HG02870 (cell line): ENCODE measurements around the gene DLGAP1.

Experiments
- ATAC-seq: cut with Tn5 transposase; IDR thresholded peaks from one replicate; pipeline ENCODE4 v1.9.1; 2021; ENCODE audit warnings: mild to moderate bottlenecking, moderate library complexity; ENCODE audit not compliant: unreplicated experiment

The DLGAP1 gene

GRCh38 chr18:3960977-3961376 lies 494.1 kb downstream of the DLGAP1 start:
- no peak for ATAC-seq

- no peak for ATAC-seq
These were observed 495.0 kb downstream of the DLGAP1 start for GRCh38 chr18:3960142-3960541.

GRCh38 chr18:3952031-3952430 lies 503.1 kb downstream of the DLGAP1 start:
- ATAC-seq: no peak

GRCh38 chr18:3950668-3951404 lies 504.3 kb downstream of the DLGAP1 start:
- ATAC-seq: no peak

GRCh38 chr18:3948958-3949357 lies 506.1 kb downstream of the DLGAP1 start:
- ATAC-seq: no peak

GRCh38 chr18:3947383-3947782 lies 507.7 kb downstream of the DLGAP1 start:
- ATAC-seq: no peak

- no peak for ATAC-seq
These were observed 519.8 kb downstream of the DLGAP1 start for GRCh38 chr18:3935305-3935704.

- ATAC-seq: no peak
These were observed 522.8 kb downstream of the DLGAP1 start for GRCh38 chr18:3932276-3932675.

GRCh38 chr18:3931542-3932112 lies 523.5 kb downstream of the DLGAP1 start:
- ATAC-seq: no peak

GRCh38 chr18:3931013-3931315 lies 524.1 kb downstream of the DLGAP1 start:
- no peak for ATAC-seq

- no peak for ATAC-seq
These were observed 524.7 kb downstream of the DLGAP1 start for GRCh38 chr18:3930126-3931012.

- ATAC-seq: no peak
These were observed 530.7 kb downstream of the DLGAP1 start for GRCh38 chr18:3924455-3924854.

GRCh38 chr18:3923750-3924149 lies 531.4 kb downstream of the DLGAP1 start:
- no peak for ATAC-seq

GRCh38 chr18:3921826-3922225 lies 533.3 kb downstream of the DLGAP1 start:
- ATAC-seq: no peak

GRCh38 chr18:3920832-3921231 lies 534.3 kb downstream of the DLGAP1 start:
- no peak for ATAC-seq

- ATAC-seq: no peak
These were observed 535.6 kb downstream of the DLGAP1 start for GRCh38 chr18:3919396-3920061.

- ATAC-seq: no peak
These were observed 539.0 kb downstream of the DLGAP1 start for GRCh38 chr18:3916082-3916481.

GRCh38 chr18:3914833-3915610 lies 540.1 kb downstream of the DLGAP1 start:
- no peak for ATAC-seq

- ATAC-seq: no peak
These were observed 541.0 kb downstream of the DLGAP1 start for GRCh38 chr18:3914109-3914508.

GRCh38 chr18:3912705-3913104 lies 542.4 kb downstream of the DLGAP1 start:
- no peak for ATAC-seq

- no peak for ATAC-seq
These were observed 543.7 kb downstream of the DLGAP1 start for GRCh38 chr18:3911413-3911812.
